Activated T-cell treated with anti-CD3 and anti-CD28 coated beads, Interleukin-2, amount 50 U/mL, for 24 hours (primary cell): ENCODE results near the gene DHRS9.
A peak's percentile ranks its signal among the peaks of the same experiment; 100 is the strongest.

Experiments
- DNase-seq: peaks from one replicate; pipeline ENCODE4 v3.0.0-alpha.2; 2020
- H3K27ac Mint-ChIP-seq: 2 replicates; pipeline ENCODE4 v1.8.0; 2020; ENCODE audit warnings: mild to moderate bottlenecking, mixed read lengths
- H3K27me3 Mint-ChIP-seq: 2 replicates; pipeline ENCODE4 v1.8.0; 2020; ENCODE audit warnings: mixed read lengths
- H3K36me3 Mint-ChIP-seq: 2 replicates; pipeline ENCODE4 v1.8.0; 2020; ENCODE audit warnings: low read depth, mixed read lengths
- H3K4me1 Mint-ChIP-seq: 2 replicates; pipeline ENCODE4 v1.8.0; 2020; ENCODE audit warnings: low read depth, mixed read lengths
- H3K4me3 Mint-ChIP-seq: 2 replicates; pipeline ENCODE4 v1.8.0; 2020; ENCODE audit warnings: mild to moderate bottlenecking, moderate library complexity, mixed read lengths
- H3K9me3 Mint-ChIP-seq: 2 replicates; pipeline ENCODE4 v1.8.0; 2020; ENCODE audit warnings: mixed read lengths

DHRS9 gene

DNA sequence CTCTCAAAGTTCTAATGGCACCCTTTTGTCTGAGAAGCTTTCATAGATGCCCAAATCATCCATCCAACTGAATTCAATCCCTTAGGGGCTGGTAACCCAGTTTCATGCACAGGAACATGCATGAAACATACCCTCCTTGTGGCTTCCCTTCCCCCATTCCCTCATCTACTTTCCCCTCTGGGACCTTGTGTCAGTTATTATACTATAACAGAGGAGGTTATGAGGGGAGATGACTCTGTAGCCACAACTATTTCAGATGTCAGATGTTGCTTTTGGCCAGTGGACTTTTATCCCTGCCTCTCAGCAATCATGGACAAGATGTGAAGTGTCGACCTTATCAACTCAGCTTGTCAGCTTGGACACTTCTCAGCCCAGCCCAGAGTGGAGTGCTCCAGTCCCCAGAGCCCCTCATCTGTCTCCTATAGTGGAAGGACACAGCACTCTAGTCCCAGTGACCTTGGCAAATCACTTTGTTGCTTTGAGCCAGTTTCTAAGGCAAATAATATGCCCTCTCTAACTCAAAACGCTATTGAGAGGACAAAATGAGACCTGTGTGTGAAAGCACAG is 8.4 kb downstream of the DHRS9 start:
- H3K27me3 Mint-ChIP-seq, result no peaks in the 10 kb centered on the region
- no peak overlapping the region for H3K4me3 Mint-ChIP-seq
- peaks cover 22% of the 10 kb centered on the region for H3K36me3 Mint-ChIP-seq
- H3K27ac Mint-ChIP-seq, result no peak overlapping the region
- H3K4me1 Mint-ChIP-seq, result peaks cover 36% of the 10 kb centered on the region
- DNase-seq, result no peak
- H3K9me3 Mint-ChIP-seq, result peaks cover 8% of the 10 kb centered on the region

GRCh38 chr2:169080250-169081069 is 11.1 kb downstream of the DHRS9 start:
- no peak for DNase-seq
- Mint-ChIP-seq H3K4me3 (no peak overlapping the region), H3K9me3 (peaks cover 14% of the 10 kb centered on the region), H3K36me3 (peaks cover 24% of the 10 kb centered on the region), H3K4me1 (peaks cover 25% of the 10 kb centered on the region), H3K27me3 (peaks cover 2% of the 10 kb centered on the region), H3K27ac (no peak overlapping the region)

GRCh38 chr2:169081551-169081950 is 12.2 kb downstream of the DHRS9 start:
- peaks cover 26% of the 10 kb centered on the region for H3K36me3 Mint-ChIP-seq
- no peak for DNase-seq
- peaks cover 11% of the 10 kb centered on the region for H3K9me3 Mint-ChIP-seq
- H3K27ac Mint-ChIP-seq, result no peak overlapping the region
- H3K4me3 Mint-ChIP-seq, result no peak overlapping the region
- H3K4me1 Mint-ChIP-seq, result peaks cover 22% of the 10 kb centered on the region
- peaks cover 2% of the 10 kb centered on the region for H3K27me3 Mint-ChIP-seq

- Mint-ChIP-seq H3K4me3 (no peak overlapping the region), H3K27me3 (peaks cover 2% of the 10 kb centered on the region), H3K4me1 (peaks cover 21% of the 10 kb centered on the region), H3K27ac (peak overlapping the region; percentile 86), H3K9me3 (peaks cover 11% of the 10 kb centered on the region), H3K36me3 (peaks cover 26% of the 10 kb centered on the region)
- no peak for DNase-seq
Measured at GRCh38 chr2:169082995-169083394, 13.6 kb downstream of the DHRS9 start.

- Mint-ChIP-seq H3K9me3 (peaks cover 11% of the 10 kb centered on the region), H3K4me3 (no peak overlapping the region), H3K36me3 (peaks cover 21% of the 10 kb centered on the region), H3K27me3 (peaks cover 2% of the 10 kb centered on the region), H3K27ac (no peak overlapping the region), H3K4me1 (peaks cover 14% of the 10 kb centered on the region)
- no peak for DNase-seq
Measured at GRCh38 chr2:169086893-169087467, 17.6 kb downstream of the DHRS9 start.

DNA sequence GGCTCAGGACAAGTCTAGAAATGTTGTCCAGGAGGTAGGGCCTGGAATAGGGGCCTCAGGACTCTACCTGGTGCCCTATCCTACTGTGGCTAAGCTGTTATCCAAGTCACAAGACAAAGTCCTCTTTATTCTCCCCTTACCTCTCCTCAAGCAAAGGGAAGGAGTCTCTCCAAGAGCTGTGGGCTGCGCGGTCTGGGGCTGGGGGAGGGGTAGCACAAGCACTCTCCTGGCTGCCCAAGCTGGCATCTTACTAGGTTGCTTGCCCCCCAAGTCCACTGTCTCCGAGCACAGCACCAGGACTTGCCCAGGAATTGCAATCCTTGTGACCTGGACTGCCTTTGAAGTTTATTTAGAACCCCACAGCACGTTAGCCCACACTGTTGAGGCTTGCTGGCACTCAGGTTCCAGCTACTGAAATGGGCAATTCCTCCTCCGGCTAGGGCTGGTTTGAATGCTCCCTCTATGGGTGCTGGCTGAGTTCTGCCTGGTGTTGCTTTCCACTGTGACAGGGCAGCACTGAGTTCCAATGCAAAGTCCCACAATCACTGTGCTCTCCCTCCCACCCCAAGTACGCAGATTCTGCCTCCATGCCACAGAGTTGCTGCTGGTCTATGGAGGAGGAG is 18.5 kb downstream of the DHRS9 start:
- peaks cover 11% of the 10 kb centered on the region for H3K9me3 Mint-ChIP-seq
- peaks cover 2% of the 10 kb centered on the region for H3K27me3 Mint-ChIP-seq
- peaks cover 7% of the 10 kb centered on the region for H3K4me1 Mint-ChIP-seq
- DNase-seq, result no peak
- no peak overlapping the region for H3K4me3 Mint-ChIP-seq
- H3K36me3 Mint-ChIP-seq, result peaks cover 22% of the 10 kb centered on the region
- no peak overlapping the region for H3K27ac Mint-ChIP-seq

GRCh38 chr2:169089182-169089581 is 19.8 kb downstream of the DHRS9 start:
- Mint-ChIP-seq H3K4me3 (no peak overlapping the region), H3K9me3 (peaks cover 7% of the 10 kb centered on the region), H3K4me1 (peaks cover 7% of the 10 kb centered on the region), H3K36me3 (peaks cover 18% of the 10 kb centered on the region), H3K27ac (no peak overlapping the region), H3K27me3 (peaks cover 2% of the 10 kb centered on the region)
- no peak for DNase-seq

- Mint-ChIP-seq H3K36me3 (peaks cover 13% of the 10 kb centered on the region), H3K4me3 (no peak overlapping the region), H3K4me1 (peaks cover 16% of the 10 kb centered on the region), H3K27me3 (no peaks in the 10 kb centered on the region), H3K27ac (no peak overlapping the region), H3K9me3 (no peaks in the 10 kb centered on the region)
- no peak for DNase-seq
Measured at GRCh38 chr2:169090133-169090820, 20.9 kb downstream of the DHRS9 start.

DNA sequence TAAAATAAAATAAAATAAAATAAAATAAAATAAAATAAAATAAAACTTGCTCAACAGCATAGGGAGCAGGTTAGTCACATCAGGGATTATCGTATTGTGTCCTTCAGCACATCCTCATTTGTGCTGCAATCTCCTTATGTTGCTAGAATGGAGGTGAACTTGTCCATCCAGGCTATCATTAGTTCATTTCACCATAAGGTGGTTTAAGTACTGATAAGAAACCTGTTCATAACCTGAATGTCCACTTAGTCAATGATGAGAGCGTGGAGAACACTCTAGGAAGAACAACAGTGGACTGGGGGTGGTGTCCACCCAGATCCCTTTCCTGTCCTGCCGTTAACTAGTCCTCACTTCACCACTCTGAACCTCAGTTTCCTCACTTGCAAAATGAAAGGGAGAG is 21.9 kb downstream of the DHRS9 start:
- no peak for DNase-seq
- H3K4me3 Mint-ChIP-seq, result no peak overlapping the region
- H3K27ac Mint-ChIP-seq, result no peak overlapping the region
- no peaks in the 10 kb centered on the region for H3K9me3 Mint-ChIP-seq
- peaks cover 8% of the 10 kb centered on the region for H3K36me3 Mint-ChIP-seq
- H3K27me3 Mint-ChIP-seq, result no peaks in the 10 kb centered on the region
- H3K4me1 Mint-ChIP-seq, result peaks cover 26% of the 10 kb centered on the region

DNA sequence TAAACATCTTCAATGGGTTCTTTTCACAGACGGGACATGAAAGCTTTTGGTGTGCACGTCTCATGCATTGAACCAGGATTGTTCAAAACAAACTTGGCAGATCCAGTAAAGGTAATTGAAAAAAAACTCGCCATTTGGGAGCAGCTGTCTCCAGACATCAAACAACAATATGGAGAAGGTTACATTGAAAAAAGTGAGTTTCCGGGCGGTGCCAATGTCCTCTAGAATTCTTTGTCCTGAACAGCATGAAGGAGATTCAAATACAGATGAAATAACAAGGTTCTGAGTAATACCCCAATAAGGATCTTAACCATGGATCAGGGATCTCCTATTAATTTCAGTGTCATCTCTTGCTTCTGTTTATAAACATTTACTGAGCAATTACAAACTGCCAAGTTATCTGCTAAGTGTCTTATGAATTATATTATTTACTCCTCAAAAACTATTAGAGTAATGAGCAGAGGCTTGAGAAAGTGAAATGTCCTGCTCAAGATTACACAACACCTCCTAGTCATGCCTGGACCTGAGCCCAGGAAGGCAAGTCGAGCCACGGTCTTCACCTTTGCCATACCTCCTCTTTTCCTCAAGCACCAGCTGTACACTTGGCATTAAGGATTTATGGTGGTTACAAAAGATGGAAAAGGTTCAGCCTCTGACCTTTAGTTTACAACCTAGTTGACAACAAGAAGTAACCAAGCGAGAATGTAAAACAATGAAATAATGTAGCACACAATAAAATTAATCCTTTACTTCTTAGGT is 22.6 kb downstream of the DHRS9 start:
- Mint-ChIP-seq H3K9me3 (no peaks in the 10 kb centered on the region), H3K36me3 (peaks cover 8% of the 10 kb centered on the region), H3K27me3 (no peaks in the 10 kb centered on the region), H3K27ac (no peak overlapping the region), H3K4me3 (no peak overlapping the region), H3K4me1 (peaks cover 31% of the 10 kb centered on the region)
- DNase-seq, result no peak

DNA sequence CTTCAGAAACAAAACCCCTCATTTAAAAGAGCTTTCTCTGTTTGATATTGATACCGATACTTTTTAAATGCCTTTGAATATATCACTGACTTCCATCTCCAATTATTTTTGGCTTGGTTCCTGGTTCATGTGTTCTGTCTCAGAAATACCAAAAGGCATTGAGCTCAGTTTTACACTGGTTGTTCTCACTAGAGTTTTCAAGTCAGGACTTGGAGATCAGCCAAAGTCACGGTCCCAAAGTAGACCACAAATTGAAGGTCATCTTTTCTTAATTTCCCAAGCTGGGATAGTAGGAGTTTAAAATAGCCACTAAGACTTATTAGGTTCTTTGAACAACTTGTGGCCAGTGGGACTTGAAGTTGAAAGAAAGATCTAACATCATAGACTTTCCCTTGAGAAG is 24.2 kb downstream of the DHRS9 start:
- Mint-ChIP-seq H3K27ac (no peak overlapping the region), H3K9me3 (no peaks in the 10 kb centered on the region), H3K4me3 (no peak overlapping the region), H3K4me1 (peaks cover 34% of the 10 kb centered on the region), H3K36me3 (peaks cover 8% of the 10 kb centered on the region), H3K27me3 (no peaks in the 10 kb centered on the region)
- DNase-seq, result no peak

GRCh38 chr2:169094676-169095075 is 25.3 kb downstream of the DHRS9 start:
- no peak for DNase-seq
- Mint-ChIP-seq H3K4me3 (no peak overlapping the region), H3K36me3 (peaks cover 8% of the 10 kb centered on the region), H3K9me3 (no peaks in the 10 kb centered on the region), H3K27me3 (no peaks in the 10 kb centered on the region), H3K4me1 (peaks cover 34% of the 10 kb centered on the region), H3K27ac (no peak overlapping the region)

- H3K27ac Mint-ChIP-seq, result peak overlapping the region; percentile 78
- peaks cover 8% of the 10 kb centered on the region for H3K36me3 Mint-ChIP-seq
- DNase-seq, result no peak
- peaks cover 34% of the 10 kb centered on the region for H3K4me1 Mint-ChIP-seq
- H3K9me3 Mint-ChIP-seq, result no peaks in the 10 kb centered on the region
- no peaks in the 10 kb centered on the region for H3K27me3 Mint-ChIP-seq
- H3K4me3 Mint-ChIP-seq, result peak overlapping the region; percentile 16
Measured at GRCh38 chr2:169095621-169096105, 26.3 kb downstream of the DHRS9 start.

- no peak overlapping the region for H3K27ac Mint-ChIP-seq
- no peaks in the 10 kb centered on the region for H3K27me3 Mint-ChIP-seq
- no peak for DNase-seq
- no peaks in the 10 kb centered on the region for H3K36me3 Mint-ChIP-seq
- H3K4me3 Mint-ChIP-seq, result no peak overlapping the region
- H3K4me1 Mint-ChIP-seq, result peaks cover 54% of the 10 kb centered on the region
- peaks cover 2% of the 10 kb centered on the region for H3K9me3 Mint-ChIP-seq
Measured at GRCh38 chr2:169104848-169105247, 35.5 kb downstream of the DHRS9 start.
